ENCODE results near the gene PLA2G6.

DNA sequence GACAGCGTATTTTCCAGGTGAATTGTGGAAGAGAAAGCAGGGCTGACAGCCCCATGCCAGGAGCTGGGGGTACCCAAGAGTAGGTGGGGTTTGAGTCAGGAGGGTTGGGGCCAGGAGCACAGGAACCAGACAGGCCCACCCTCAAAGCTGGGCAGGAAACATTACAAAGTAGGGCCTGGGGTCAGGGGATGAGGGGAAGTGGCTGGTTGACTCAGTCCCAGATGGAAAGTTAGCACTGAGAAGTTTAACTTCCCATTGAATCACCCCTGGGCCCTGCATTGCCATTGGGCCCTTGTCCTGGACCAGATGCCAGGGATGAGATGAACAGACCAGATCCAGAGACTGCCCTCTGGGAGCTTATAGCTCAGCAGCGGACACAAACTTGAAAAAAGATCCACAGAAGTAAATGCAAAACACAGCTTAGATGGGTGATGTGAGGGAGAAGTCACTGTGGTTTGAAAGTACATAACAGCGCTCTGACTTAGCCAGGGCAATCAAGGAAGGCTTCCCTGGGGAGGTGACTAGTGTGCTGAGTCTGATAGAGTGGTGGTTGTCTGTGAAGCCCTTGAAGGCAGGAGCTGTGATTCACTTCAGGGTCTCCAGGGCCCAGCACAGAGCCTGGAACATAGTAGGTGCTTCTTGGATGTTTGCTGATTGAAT, 22.4 kb upstream of the PLA2G6 start:
- TF ChIP-seq EZH2 (IDR thresholded peaks at IDR 0.05; ENCODE audit: insufficient read depth, poor library complexity, severe bottlenecking), result no peak
- no peak for TF ChIP-seq EZH2phosphoT487 (IDR thresholded peaks at IDR 0.05; ENCODE audit: insufficient read depth, low read depth)

Data from GM23248 (cell line).